Amygdala (tissue), 56 donors: ENCODE measurements around the gene CRLF3.
"Not testable (repeated sequence)": the region's sequence is repeated elsewhere in the genome, so short reads cannot be mapped to it uniquely, and the experiment has no call there.

Source experiments
- DNase-seq, 56 donors: peaks; one replicate each; lab custom pipeline; 2025; lab: John Stamatoyannopoulos, UW

CRLF3 gene, protein sequence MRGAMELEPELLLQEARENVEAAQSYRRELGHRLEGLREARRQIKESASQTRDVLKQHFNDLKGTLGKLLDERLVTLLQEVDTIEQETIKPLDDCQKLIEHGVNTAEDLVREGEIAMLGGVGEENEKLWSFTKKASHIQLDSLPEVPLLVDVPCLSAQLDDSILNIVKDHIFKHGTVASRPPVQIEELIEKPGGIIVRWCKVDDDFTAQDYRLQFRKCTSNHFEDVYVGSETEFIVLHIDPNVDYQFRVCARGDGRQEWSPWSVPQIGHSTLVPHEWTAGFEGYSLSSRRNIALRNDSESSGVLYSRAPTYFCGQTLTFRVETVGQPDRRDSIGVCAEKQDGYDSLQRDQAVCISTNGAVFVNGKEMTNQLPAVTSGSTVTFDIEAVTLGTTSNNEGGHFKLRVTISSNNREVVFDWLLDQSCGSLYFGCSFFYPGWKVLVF

DNA sequence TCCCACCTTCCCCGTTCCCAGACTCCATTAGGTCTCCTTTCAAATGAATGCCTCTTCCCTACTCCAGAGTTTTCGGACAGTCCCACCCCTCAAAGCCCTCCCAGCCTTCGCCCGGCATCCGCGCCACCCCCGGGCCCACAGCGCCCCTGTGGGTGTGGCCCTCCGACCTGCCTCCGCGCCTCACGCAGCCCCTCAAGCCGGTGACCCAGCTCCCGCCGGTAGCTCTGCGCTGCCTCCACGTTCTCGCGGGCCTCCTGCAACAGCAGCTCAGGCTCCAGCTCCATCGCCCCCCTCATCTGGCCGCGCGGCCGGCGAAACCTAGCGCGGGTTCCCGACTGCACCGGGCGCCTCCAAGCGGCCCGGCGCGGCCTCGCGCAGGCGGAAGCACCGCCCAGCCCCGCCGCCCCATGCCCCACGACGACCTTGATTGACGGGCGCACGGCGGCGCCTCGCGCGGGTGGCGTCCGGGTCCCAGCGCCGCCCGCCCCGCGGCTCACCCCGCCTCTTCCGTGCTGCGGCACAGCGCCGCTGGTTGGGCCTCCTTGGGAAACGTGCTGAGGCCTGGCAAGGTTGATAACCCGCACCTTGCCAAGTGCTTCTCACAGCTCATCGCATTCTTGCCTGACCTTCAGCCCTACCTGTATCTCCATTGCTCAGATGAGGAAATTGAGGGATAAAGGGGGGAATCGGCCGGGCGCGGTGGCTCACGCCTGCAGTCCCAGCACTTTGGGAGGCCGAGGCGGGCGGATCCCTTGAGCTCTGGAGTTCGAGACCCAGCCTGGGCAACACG, at the start of gene CRLF3:
TSS of gene CRLF3 (minus strand) at position 337 of the 790 bp plus-strand sequence. CDS start at position 296, 41 bp downstream.
- DNase-seq: peak; percentile 32 to 92 (median 79)

GRCh38 chr17:30869005-30869404, 44.5 kb upstream of the CRLF3 start:
- no peak for DNase-seq

DNA sequence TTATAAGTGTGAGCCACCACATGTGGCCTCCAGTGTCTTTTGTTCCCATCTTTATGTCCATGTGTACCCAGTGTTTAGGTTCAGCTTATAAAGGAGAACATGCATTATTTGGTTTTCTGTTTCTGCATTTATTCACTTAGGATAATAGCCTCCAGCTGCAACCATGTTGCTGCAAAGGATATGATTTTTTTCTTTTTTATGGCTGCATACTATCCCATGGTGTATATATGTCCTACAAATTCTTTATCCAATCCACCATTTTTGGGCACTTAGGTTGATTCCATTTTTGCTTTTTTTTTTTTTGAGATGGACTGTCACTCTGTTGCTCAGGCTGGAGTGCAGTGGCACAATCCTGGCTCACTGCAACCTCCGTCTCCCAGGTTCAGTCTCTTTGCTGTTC, 40.1 kb upstream of the CRLF3 start:
- DNase-seq: no peak

DNA sequence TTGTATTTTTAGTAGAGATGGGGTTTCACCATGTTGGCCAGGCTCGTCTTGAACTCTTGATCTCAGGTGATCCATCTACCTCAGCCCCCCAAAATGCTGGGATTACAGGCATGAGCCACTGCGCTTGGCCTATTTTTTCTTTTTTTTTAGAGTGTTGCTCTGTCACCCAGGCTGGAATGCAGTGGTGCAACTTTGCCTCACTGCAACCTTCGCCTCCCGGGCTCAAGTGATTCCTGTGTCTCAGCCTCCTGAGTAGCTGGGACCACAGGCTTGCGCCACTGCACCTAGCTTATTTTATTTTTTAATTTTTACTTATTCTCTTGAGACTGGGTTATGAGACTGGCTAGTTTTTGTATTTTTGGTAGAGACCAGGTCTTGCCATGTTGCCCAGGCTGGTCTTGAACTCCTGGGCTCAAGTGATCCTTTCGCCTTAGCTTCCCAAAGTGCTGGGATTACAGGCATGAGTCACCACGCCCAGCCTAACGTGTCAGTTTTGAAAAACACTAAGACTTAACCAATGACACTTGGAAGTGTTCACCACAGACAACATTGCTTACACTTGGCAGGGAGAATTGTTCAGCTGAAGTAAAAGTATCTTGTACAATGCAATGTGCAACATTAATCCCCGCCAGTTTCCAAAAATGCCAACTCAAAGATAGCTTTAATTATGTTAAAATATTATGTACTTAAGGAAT, 34.2 kb upstream of the CRLF3 start:
- no peak for DNase-seq

GRCh38 chr17:30854146-30854545, 29.7 kb upstream of the CRLF3 start:
- no peak for DNase-seq

DNA sequence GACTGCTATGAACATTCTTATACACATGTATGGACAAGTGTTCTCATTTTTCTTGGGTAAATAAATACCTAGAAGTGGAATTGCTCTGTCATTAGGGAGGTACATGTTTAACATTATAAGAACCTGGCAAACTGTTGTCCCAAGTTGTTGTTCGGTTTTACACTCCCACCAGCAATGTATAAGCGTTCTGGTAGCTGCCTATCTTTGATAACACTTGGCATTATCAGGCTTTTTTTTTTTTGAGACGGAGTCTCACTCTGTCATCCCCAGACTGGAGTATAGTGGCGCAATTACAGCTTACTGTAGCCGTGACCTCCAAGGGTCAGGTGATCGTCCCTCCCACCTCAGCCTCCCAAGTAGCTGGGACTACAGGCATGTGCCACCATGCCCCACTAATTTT, 23.5 kb upstream of the CRLF3 start:
- no peak for DNase-seq

DNA sequence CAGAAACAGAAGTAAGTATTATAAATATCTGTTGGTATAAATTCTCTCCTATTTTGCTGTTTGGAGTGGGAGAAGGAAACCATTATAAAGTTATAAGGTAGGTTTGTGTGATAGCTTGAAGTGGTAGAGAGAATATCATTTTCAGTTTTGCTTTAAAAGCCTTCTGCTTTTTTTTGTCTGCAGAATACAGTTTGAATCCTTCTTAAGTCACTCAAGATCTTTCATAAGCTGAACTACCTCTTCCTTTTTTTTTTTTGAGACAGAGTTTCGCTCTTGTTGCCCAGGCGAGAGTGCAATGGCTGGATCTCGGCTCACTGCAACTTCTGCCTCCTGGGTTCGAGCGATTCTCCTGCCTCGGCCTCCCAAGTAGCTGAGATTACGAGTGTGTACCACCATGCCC, 16.3 kb upstream of the CRLF3 start:
- DNase-seq: no peak

DNA sequence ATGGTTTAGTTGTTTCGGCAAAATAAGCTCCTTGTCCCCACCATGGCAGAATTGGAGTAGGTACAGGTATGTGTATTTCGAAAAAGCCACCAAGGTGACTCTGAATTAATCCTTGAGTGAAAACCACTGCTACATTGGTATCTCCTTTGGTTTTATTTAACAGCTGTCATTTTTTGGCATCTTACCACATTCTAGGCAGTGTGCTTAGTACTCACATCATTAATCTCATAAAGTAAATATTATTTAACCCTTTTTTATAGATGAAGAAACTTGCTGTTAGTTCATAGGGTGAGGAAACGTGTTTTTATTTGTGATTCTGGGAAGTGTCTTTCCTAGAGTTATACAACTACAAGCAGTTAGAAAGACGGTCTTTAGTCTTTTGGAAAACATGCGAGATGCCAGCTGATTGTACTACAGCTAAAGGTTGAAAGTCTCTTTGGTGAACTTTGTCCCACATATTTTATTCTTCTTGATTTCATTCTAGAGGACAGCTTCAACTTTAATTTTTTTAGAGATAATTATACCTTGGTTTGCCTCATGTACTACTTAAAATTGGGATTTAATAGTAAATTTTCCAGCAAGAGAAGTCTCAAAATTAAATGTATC, 13.8 kb upstream of the CRLF3 start:
- DNase-seq: no peak

- DNase-seq: no peak
Measured at GRCh38 chr17:30832438-30833124, 8.1 kb upstream of the CRLF3 start.

DNA sequence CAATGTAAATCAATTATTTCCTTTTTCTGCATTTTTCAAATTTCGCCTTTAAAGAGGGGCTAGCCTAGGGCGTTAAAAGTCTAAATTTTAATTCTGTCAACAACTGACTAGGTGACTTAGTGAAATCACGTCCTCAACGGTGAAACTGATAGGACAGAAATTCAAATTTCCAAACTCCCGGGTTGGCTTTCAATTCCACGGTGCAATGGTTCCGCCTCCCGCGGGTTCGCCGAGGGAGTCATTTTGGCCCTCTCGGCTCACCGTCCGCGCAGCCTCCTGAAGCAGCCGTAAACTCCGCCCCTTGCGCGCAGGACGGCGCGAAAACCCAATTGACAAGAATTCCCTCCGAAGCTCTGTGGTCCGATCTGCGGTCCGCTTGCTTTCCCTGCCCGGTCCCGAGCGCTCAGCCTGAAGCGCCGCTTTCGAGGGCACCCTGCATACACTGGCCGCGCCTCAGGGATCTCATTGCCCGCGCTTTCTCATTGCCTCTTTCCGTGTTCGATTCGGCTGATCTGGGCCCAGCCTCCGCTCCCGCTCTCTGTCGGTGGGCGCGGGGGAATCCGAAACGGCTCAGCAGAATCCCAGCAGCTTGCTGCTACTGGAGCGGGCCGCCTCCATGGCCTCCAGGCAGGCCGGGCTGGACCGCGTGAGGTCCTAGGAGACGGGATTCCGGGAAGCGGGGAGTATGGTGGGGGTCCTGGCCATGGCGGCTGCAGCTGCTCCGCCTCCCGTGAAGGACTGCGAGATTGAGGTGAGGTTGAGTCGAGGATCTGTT, 7.4 kb upstream of the CRLF3 start, which contains the start of gene ATAD5:
TSS of gene ATAD5 (plus strand) at position 304 of the 775 bp plus-strand sequence. CDS start at position 686, 382 bp downstream.
- DNase-seq: peak; percentile 16 to 94 (median 78)

GRCh38 chr17:30831257-30831656, 6.8 kb upstream of the CRLF3 start:
- peak in 1 of 56 donors; percentile 7 for DNase-seq

DNA sequence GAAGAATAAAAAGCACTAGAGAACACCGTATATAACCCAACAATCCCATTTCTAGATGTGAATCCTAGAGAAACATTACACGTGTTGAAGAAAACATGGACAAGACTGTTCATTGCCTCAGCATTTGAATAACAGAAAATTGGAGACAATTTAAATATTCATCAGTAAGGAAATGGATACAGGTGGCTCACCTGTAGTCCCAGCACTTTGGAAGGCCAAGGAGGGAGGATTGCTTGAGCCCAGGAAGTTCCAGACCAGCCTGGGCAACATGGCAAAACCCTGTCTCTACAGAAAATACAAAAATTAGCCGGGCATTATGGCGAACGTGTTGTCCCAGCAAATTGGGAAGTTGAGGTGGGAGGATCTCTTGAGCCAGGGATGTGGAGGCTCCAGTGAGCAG, 4.5 kb upstream of the CRLF3 start:
- DNase-seq: no peak

GRCh38 chr17:30827082-30827481, 2.6 kb upstream of the CRLF3 start:
- DNase-seq: no peak

GRCh38 chr17:30824002-30824355, 513 bp downstream of the CRLF3 start:
- DNase-seq: peak in 4 of 56 donors; percentile 34 to 53 (median 44)

DNA sequence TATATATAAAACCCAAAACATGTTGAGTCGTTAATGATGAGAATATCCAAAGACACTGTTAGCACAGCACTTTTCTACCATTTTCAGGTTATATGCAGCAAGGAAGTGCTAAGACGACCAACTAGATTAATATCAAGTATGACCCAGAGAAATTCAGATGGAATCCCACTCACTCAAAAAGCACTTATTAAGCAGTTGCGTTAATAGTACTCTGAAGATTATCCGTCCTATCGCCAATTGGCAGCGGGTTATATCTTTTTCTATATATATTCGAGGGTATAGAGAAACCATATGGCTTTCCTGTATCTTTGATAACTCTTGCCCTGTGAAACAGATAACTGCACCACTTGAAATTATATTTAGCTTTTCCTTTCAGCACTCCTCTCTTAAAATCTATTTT, 1.1 kb downstream of the CRLF3 start:
- no peak for DNase-seq

DNA sequence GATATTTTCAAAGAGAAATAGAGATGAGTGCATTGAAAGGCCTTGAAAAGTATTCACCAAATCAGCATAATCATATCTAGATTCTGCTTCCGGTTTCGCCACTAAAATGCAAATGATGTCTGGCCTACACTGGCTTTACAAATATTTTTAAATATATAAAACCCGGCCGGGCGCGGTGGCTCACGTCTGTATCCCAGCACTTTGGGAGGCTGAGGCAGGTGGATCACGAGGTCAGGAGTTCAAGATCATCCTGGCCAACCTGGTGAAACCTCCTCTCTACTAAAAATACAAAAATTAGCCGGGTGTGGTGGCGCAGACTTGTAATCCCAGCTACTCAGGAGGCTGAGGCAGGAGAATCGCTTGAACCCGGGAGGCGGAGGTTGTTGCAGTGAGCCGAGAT, 1.6 kb downstream of the CRLF3 start:
- DNase-seq: not testable (repeated sequence)

DNA sequence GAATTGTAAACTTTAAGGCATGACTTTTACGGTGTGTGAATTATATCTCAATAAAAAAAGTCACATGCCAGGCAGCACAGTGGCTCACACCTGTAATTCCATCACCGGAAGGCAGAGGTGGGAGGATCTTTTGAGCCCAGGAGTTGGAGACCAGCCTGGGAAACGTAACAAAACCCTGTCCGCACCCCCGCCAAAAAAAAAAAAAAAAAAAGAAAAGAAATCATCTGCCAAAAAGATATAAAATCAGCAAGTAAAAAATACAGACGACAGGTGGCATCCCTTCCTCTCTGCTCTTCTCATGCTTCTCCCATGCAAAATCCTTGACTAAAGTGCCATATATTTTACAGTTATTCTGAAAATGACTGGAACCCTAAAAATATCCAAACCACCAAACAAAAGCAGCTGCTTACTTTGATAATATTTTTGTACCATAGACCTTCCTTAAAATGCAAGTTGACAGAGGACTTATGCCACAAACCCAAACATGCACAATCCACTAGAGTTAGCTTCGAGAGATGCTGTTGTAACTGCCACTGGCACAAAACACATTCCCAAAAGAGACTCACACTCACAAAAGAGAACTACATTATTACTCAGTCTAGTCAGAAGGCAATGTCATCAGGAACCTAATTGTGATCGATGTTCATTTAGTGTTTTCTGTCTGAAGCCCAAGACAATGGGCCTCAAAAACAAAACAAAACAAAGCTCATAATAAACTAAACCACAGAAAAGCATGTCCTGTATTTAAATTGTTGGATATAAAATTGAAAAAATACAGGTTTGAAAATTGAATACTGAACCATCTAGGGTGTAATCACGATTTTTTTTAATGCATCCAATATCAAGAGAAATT, 2.4 kb downstream of the CRLF3 start:
- DNase-seq: no peak
